CD14-positive monocyte (primary cell): ENCODE results near the gene P3H2. TPM values are rescaled to one million over a fixed set of nuclear protein-coding genes. Genes with fewer than 3 reads are reported as not detected.

ENCODE experiments used
- DNase-seq, 3 donors: peaks; one replicate each; pipeline ENCODE4 v3.0.0-alpha.2; 2011 to 2022
- H2AFZ ChIP-seq: 2 replicates; pipeline ENCODE4 v1.6.0; 2012; ENCODE audit warnings: mild to moderate bottlenecking, low read depth, low read length, inconsistent platforms; ENCODE audit not compliant: insufficient read depth, poor library complexity, severe bottlenecking
- H3K27ac ChIP-seq, 2 donors: 1 replicate in 1 of 2; 2 replicates in 1 of 2; pipeline ENCODE4 v1.5.1; 2012 to 2013; ENCODE audit warnings: low read length in 2 of 2, control low read depth in 1 of 2, inconsistent platforms in 1 of 2, low read depth in 1 of 2, mild to moderate bottlenecking in 1 of 2
- H3K27me3 ChIP-seq, 2 donors: one replicate each; pipeline versions ENCODE4 v1.6.0 to v1.6.1; 2011 to 2013; ENCODE audit warnings: low read length in 2 of 2; ENCODE audit not compliant: control insufficient read depth in 2 of 2, insufficient read depth in 2 of 2
- H3K36me3 ChIP-seq, 2 donors: replicated peaks in 1 of 2; 1 replicate in 1 of 2; 2 replicates in 1 of 2; pipeline versions ENCODE4 v1.5.1 to v1.6.1; 2012 to 2013; ENCODE audit warnings: low read length in 2 of 2, control low read depth in 1 of 2, inconsistent platforms in 1 of 2, mild to moderate bottlenecking in 1 of 2; ENCODE audit not compliant: insufficient read depth in 2 of 2, control insufficient read depth in 1 of 2
- H3K4me1 ChIP-seq, 2 donors: 1 replicate in 1 of 2; 2 replicates in 1 of 2; pipeline versions ENCODE4 v1.5.1 to v1.6.1; 2012 to 2013; ENCODE audit warnings: low read length in 2 of 2, control low read depth in 1 of 2, inconsistent platforms in 1 of 2, mild to moderate bottlenecking in 1 of 2, moderate library complexity in 1 of 2; ENCODE audit not compliant: insufficient read depth in 2 of 2, control insufficient read depth in 1 of 2
- H3K4me2 ChIP-seq: replicated peaks from 2 replicates; pipeline ENCODE3; 2012; ENCODE audit warnings: low read length, moderate library complexity, mild to moderate bottlenecking; ENCODE audit not compliant: poor library complexity, severe bottlenecking; ENCODE audit errors: extremely low read depth
- H3K4me3 ChIP-seq, 3 experiments: fragments of 200-600 bp in 1 of 3; sonication (generic) in 1 of 3; replicated peaks in 1 of 3; 1 replicate in 2 of 3; 2 replicates in 1 of 3; pipeline ENCODE4 v1.5.1; 2011 to 2013; ENCODE audit warnings: low read length in 3 of 3, mild to moderate bottlenecking in 3 of 3, control low read depth in 2 of 3, low read depth in 2 of 3, inconsistent platforms in 1 of 3, moderate library complexity in 1 of 3
- H3K79me2 ChIP-seq: 2 replicates; pipeline ENCODE4 v1.6.0; 2012; ENCODE audit warnings: mild to moderate bottlenecking, control low read depth, inconsistent platforms, low read length, moderate library complexity; ENCODE audit not compliant: insufficient read depth
- H3K9ac ChIP-seq: 2 replicates; pipeline ENCODE4 v1.6.0; 2017; ENCODE audit warnings: low read length, mild to moderate bottlenecking; ENCODE audit not compliant: insufficient read depth, poor library complexity, severe bottlenecking
- H3K9me3 ChIP-seq, 2 donors: replicated peaks in 1 of 2; 1 replicate in 1 of 2; 2 replicates in 1 of 2; pipeline versions ENCODE4 v1.5.1 to v1.6.1; 2012 to 2013; ENCODE audit warnings: low read length in 2 of 2, control low read depth in 1 of 2; ENCODE audit not compliant: control insufficient read depth in 1 of 2, insufficient read depth in 1 of 2
- H4K20me1 ChIP-seq: 2 replicates; pipeline ENCODE4 v1.6.0; 2012; ENCODE audit warnings: mild to moderate bottlenecking, low read length, control low read depth, moderate library complexity; ENCODE audit not compliant: insufficient read depth
- H3K27ac Mint-ChIP-seq, 7 donors: one replicate each; pipeline ENCODE4 v1.8.0; 2020; ENCODE audit warnings: mild to moderate bottlenecking in 7 of 7, mixed read lengths in 7 of 7, moderate library complexity in 6 of 7, inconsistent platforms in 2 of 7
- H3K27me3 Mint-ChIP-seq, 3 donors: one replicate each; pipeline ENCODE4 v1.8.0; 2021 to 2022; ENCODE audit warnings: low read depth in 3 of 3, mild to moderate bottlenecking in 3 of 3, mixed read lengths in 3 of 3, moderate library complexity in 3 of 3, inconsistent platforms in 1 of 3
- H3K36me3 Mint-ChIP-seq, 2 donors: one replicate each; pipeline ENCODE4 v1.8.0; 2020; ENCODE audit warnings: mixed read lengths in 2 of 2, inconsistent platforms in 1 of 2, mild to moderate bottlenecking in 1 of 2
- H3K4me1 Mint-ChIP-seq: one replicate; pipeline ENCODE4 v1.8.0; 2020; ENCODE audit warnings: mild to moderate bottlenecking, mixed read lengths
- H3K4me3 Mint-ChIP-seq, 2 donors: one replicate each; pipeline ENCODE4 v1.8.0; 2020; ENCODE audit warnings: mild to moderate bottlenecking in 2 of 2, mixed read lengths in 2 of 2, moderate library complexity in 1 of 2
- H3K9me3 Mint-ChIP-seq, 7 donors: one replicate each; pipeline ENCODE4 v1.8.0; 2020 to 2022; ENCODE audit warnings: mixed read lengths in 7 of 7, mild to moderate bottlenecking in 6 of 7, moderate library complexity in 6 of 7, inconsistent platforms in 2 of 7
- WGBS: methylation state at CpG from one replicate; pipeline ENCODE4 v1.1.5; 2013; ENCODE audit warnings: missing lambda C conversion rate; ENCODE audit not compliant: insufficient coverage; 5-methylcytosine and 5-hydroxymethylcytosine counted together
- intact Hi-C, 2 donors: fragments of 100-400 bp; cut with micrococcal nuclease; formaldehyde crosslinking; loops; one replicate each; pipeline versions ENCODE4 v1.15.0 to v1.15.1; 2023
- polyA plus RNA-seq, 3 donors: library from polyadenylated mRNA; depleted of rRNA in 1 of 3; unstranded in 2 of 3; stranded (reverse) in 1 of 3; fragments of 300-500 nt in 2 of 3; fragments of >200 nt in 1 of 3; fragmentation: Illumina TruSeq in 2 of 3; gene quantifications; 1 replicate in 2 of 3; 2 replicates in 1 of 3; pipeline ENCODE4 v1.2.3, GENCODE V29; 2012 to 2021
- TF ChIP-seq, protein P1 (sequence below): fragments of 200-600 bp; IDR thresholded peaks from one replicate; pipeline ENCODE4 v1.8.0; 2022; ENCODE audit warnings: antibody characterized with exemption, mild to moderate bottlenecking

Gene P3H2
- polyA plus RNA-seq, 3 donors = 0.25 to 0.31 (median 0.27) TPM

DNA sequence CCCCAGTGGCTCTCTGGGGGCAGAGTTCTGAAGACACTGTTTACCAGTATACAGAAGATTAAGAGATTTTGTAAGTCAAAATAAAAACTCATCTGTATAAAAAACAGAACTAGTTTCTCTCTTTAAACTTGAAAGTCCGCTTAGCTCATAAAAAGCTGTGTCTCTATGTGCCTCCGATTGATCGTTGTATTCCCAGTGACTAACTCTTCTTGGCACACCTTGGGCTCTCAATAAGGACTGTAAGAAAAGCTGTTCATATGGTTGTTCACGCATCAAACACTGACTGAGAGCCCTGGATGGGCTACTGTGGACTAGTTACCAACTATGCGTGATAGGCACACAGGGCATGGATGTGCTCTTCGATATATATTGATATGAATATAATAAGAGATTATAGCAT is 107.9 kb downstream of the P3H2 start:
- no peaks in the 10 kb centered on the region for H3K36me3 Mint-ChIP-seq
- no peak overlapping the region for H3K27ac ChIP-seq

GRCh38 chr3:190012314-190012782 is 108.3 kb downstream of the P3H2 start:
- H3K27ac Mint-ChIP-seq = no peak overlapping the region
- no peak overlapping the region for H3K9ac ChIP-seq
- peaks cover 0 to 2% of the 10 kb centered on the region in 2 donors for H3K27me3 ChIP-seq
- no peaks in the 10 kb centered on the region for H3K4me1 ChIP-seq
- H3K36me3 Mint-ChIP-seq = no peaks in the 10 kb centered on the region
- no peaks in the 10 kb centered on the region for H3K79me2 ChIP-seq
- no peaks in the 10 kb centered on the region for H3K9me3 Mint-ChIP-seq
- intact Hi-C loops = no loop called here
- no peaks in the 10 kb centered on the region for H3K36me3 ChIP-seq
- H4K20me1 ChIP-seq = no peaks in the 10 kb centered on the region
- H3K27me3 Mint-ChIP-seq = peaks cover 2 to 5% (median 5%) of the 10 kb centered on the region in 3 donors
- H3K9me3 ChIP-seq = no peaks in the 10 kb centered on the region
- H3K4me2 ChIP-seq = no peak overlapping the region
- no peak overlapping the region for H2AFZ ChIP-seq
- no peak overlapping the region for H3K4me3 ChIP-seq
- no peak overlapping the region for H3K4me3 Mint-ChIP-seq
- WGBS = 80% methylated on average over 3 of the region's 4 CpGs
- no peak for DNase-seq
- H3K4me1 Mint-ChIP-seq = no peaks in the 10 kb centered on the region
- H3K27ac ChIP-seq = no peak overlapping the region
- TF ChIP-seq, protein P1, sequence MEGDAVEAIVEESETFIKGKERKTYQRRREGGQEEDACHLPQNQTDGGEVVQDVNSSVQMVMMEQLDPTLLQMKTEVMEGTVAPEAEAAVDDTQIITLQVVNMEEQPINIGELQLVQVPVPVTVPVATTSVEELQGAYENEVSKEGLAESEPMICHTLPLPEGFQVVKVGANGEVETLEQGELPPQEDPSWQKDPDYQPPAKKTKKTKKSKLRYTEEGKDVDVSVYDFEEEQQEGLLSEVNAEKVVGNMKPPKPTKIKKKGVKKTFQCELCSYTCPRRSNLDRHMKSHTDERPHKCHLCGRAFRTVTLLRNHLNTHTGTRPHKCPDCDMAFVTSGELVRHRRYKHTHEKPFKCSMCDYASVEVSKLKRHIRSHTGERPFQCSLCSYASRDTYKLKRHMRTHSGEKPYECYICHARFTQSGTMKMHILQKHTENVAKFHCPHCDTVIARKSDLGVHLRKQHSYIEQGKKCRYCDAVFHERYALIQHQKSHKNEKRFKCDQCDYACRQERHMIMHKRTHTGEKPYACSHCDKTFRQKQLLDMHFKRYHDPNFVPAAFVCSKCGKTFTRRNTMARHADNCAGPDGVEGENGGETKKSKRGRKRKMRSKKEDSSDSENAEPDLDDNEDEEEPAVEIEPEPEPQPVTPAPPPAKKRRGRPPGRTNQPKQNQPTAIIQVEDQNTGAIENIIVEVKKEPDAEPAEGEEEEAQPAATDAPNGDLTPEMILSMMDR = no peak

More for the DNA sequence above, 107.9 kb downstream of the P3H2 start:
- Histone ChIP-seq H3K9me3 (no peaks in the 10 kb centered on the region), H4K20me1 (no peaks in the 10 kb centered on the region), H3K27me3 (peaks cover 0 to 2% of the 10 kb centered on the region in 2 donors), H3K9ac (no peak overlapping the region), H3K4me3 (no peak overlapping the region), H3K4me1 (no peaks in the 10 kb centered on the region), H2AFZ (no peak overlapping the region), H3K79me2 (no peaks in the 10 kb centered on the region), H3K4me2 (no peak overlapping the region), H3K36me3 (no peaks in the 10 kb centered on the region)
- Mint-ChIP-seq H3K4me3 (no peak overlapping the region), H3K27ac (no peak overlapping the region), H3K9me3 (no peaks in the 10 kb centered on the region), H3K27me3 (peaks cover 2 to 5% (median 5%) of the 10 kb centered on the region in 3 donors), H3K4me1 (peaks cover under 1% of the 10 kb centered on the region)
- DNase-seq = no peak
- WGBS = 96% methylated on average over 3 of the region's 6 CpGs
- intact Hi-C loops = no loop called here
- TF ChIP-seq, protein P1 = no peak
